Osteoblast (primary cell): ENCODE measurements around the gene SLC45A1. TPM values are rescaled to one million over a fixed set of nuclear protein-coding genes. Genes with fewer than 3 reads are reported as not detected.
A peak's percentile ranks its signal among the peaks of the same experiment; 100 is the strongest.

ENCODE experiments used
- DNase-seq: peaks from one replicate; pipeline ENCODE4 v3.0.0; 2011; ENCODE audit warnings: low spot score, mixed read lengths; ENCODE audit not compliant: insufficient read length; ENCODE audit errors: missing footprints
- H2AFZ ChIP-seq: 2 replicates; pipeline ENCODE4 v1.6.0; 2011; ENCODE audit warnings: mild to moderate bottlenecking, low read length
- H3K27ac ChIP-seq: 2 replicates; pipeline ENCODE4 v1.5.1; 2011; ENCODE audit warnings: mild to moderate bottlenecking, low read depth, low read length, moderate library complexity
- H3K27me3 ChIP-seq: 2 replicates; pipeline ENCODE4 v1.6.0; 2012; ENCODE audit warnings: mild to moderate bottlenecking, control low read depth, inconsistent platforms, low read length, moderate library complexity; ENCODE audit not compliant: insufficient read depth
- H3K36me3 ChIP-seq: 2 replicates; pipeline ENCODE4 v1.5.1; 2011; ENCODE audit warnings: mild to moderate bottlenecking, low read length, control low read depth, moderate library complexity; ENCODE audit not compliant: insufficient read depth
- H3K4me1 ChIP-seq: 2 replicates; pipeline ENCODE4 v1.5.1; 2011; ENCODE audit warnings: mild to moderate bottlenecking, low read length, control low read depth, moderate library complexity; ENCODE audit not compliant: insufficient read depth
- H3K4me2 ChIP-seq: 2 replicates; pipeline ENCODE4 v1.6.0; 2011; ENCODE audit warnings: mild to moderate bottlenecking, low read length; ENCODE audit not compliant: insufficient read depth
- H3K4me3 ChIP-seq: fragments of 200-600 bp; sonication (generic); 3 replicates; pipeline ENCODE4 v1.5.1; 2012; ENCODE audit warnings: mild to moderate bottlenecking, low read length, inconsistent platforms; ENCODE audit not compliant: insufficient read depth
- H3K79me2 ChIP-seq: 2 replicates; pipeline ENCODE4 v1.6.0; 2012; ENCODE audit warnings: mild to moderate bottlenecking, low read length, control low read depth, inconsistent platforms; ENCODE audit not compliant: insufficient read depth
- H3K9me3 ChIP-seq: 2 replicates; pipeline ENCODE4 v1.5.1; 2011; ENCODE audit warnings: low read depth, low read length, control low read depth
- H4K20me1 ChIP-seq: 2 replicates; pipeline ENCODE4 v1.6.0; 2012; ENCODE audit warnings: mild to moderate bottlenecking, low read length, control low read depth; ENCODE audit not compliant: insufficient read depth
- total RNA-seq: library from RNA; depleted of rRNA; stranded (reverse); fragments of >200 nt; gene quantifications from 2 replicates; pipeline ENCODE4 v1.2.3, GENCODE V29; 2012
- TF ChIP-seq, protein P1 (sequence below): IDR thresholded peaks from 2 replicates; pipeline ENCODE4 v1.5.1; 2011; ENCODE audit warnings: mild to moderate bottlenecking, low read depth, low read length, moderate library complexity; ENCODE audit errors: extremely low read depth

The SLC45A1 gene
- total RNA-seq, 1 donor: 1.8 TPM

DNA sequence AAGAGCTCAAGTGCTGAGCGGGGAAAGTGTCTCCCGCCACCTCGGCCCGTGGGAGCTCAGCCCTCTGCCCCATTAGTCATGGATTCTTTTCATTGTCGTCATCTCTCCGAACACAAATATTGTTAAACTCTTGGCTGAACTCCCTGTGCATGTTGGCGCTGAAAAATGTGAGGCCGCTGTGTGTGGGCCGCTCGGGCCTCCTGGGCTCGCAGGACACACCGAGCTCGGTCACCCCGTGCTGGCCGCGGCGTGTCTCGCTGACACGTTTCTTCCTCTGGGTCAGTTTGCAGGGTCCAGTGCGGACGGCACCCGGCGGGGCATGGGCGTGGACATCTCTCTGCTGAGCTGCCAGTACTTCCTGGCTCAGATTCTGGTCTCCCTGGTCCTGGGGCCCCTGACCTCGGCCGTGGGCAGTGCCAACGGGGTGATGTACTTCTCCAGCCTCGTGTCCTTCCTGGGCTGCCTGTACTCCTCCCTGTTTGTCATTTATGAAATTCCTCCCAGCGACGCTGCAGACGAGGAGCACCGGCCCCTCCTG is 25.6 kb downstream of the SLC45A1 start:
- H3K27ac ChIP-seq: peak overlapping the region; percentile 78

DNA sequence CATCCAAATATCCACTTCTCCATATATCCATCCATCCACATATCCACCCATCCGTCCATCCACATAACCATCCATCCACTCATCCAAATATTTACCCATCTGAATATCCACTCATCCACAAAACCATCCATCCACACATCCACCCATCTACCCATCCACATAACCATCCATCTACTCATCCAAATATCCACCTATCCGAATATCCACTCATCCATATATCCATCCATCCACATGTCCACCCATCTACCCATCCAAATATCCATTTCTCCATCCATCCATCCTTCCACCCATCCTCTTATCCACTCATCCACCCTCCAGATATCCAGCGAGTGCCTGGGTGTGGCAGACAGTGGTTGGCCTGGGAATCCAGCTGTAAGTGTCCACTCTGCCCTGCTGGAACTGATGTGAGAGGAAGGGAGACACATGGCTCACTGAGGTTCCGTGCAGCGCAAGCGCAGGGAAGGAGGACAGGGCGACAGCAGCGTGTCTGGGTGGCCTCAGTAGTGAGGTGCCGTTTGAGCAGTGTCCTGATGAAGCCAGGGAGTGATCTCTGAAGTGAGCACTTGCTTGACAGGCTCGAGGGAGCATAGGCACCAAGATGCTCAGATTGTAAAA is 27.1 kb downstream of the SLC45A1 start:
- H3K79me2 ChIP-seq: no peaks in the 10 kb centered on the region
- H3K27me3 ChIP-seq: no peaks in the 10 kb centered on the region
- TF ChIP-seq, protein P1, sequence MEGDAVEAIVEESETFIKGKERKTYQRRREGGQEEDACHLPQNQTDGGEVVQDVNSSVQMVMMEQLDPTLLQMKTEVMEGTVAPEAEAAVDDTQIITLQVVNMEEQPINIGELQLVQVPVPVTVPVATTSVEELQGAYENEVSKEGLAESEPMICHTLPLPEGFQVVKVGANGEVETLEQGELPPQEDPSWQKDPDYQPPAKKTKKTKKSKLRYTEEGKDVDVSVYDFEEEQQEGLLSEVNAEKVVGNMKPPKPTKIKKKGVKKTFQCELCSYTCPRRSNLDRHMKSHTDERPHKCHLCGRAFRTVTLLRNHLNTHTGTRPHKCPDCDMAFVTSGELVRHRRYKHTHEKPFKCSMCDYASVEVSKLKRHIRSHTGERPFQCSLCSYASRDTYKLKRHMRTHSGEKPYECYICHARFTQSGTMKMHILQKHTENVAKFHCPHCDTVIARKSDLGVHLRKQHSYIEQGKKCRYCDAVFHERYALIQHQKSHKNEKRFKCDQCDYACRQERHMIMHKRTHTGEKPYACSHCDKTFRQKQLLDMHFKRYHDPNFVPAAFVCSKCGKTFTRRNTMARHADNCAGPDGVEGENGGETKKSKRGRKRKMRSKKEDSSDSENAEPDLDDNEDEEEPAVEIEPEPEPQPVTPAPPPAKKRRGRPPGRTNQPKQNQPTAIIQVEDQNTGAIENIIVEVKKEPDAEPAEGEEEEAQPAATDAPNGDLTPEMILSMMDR: no peak
- peak; percentile 56 for DNase-seq
- H4K20me1 ChIP-seq: peaks cover 4% of the 10 kb centered on the region
- no peaks in the 10 kb centered on the region for H3K36me3 ChIP-seq
- no peaks in the 10 kb centered on the region for H3K9me3 ChIP-seq
- H3K4me1 ChIP-seq: peaks cover 13% of the 10 kb centered on the region
- H2AFZ ChIP-seq: no peak overlapping the region
- H3K4me3 ChIP-seq: no peak overlapping the region
- no peak overlapping the region for H3K27ac ChIP-seq
- H3K4me2 ChIP-seq: no peak overlapping the region

More for the DNA sequence above, 25.6 kb downstream of the SLC45A1 start:
- Histone ChIP-seq H3K9me3 (no peaks in the 10 kb centered on the region), H3K4me3 (peak overlapping the region; percentile 55), H4K20me1 (no peaks in the 10 kb centered on the region), H2AFZ (peak overlapping the region; percentile 73), H3K4me1 (peaks cover 13% of the 10 kb centered on the region), H3K36me3 (no peaks in the 10 kb centered on the region), H3K4me2 (peak overlapping the region; percentile 78), H3K79me2 (no peaks in the 10 kb centered on the region), H3K27me3 (no peaks in the 10 kb centered on the region)
- peak; percentile 99 for DNase-seq
- TF ChIP-seq, protein P1: no peak

DNA sequence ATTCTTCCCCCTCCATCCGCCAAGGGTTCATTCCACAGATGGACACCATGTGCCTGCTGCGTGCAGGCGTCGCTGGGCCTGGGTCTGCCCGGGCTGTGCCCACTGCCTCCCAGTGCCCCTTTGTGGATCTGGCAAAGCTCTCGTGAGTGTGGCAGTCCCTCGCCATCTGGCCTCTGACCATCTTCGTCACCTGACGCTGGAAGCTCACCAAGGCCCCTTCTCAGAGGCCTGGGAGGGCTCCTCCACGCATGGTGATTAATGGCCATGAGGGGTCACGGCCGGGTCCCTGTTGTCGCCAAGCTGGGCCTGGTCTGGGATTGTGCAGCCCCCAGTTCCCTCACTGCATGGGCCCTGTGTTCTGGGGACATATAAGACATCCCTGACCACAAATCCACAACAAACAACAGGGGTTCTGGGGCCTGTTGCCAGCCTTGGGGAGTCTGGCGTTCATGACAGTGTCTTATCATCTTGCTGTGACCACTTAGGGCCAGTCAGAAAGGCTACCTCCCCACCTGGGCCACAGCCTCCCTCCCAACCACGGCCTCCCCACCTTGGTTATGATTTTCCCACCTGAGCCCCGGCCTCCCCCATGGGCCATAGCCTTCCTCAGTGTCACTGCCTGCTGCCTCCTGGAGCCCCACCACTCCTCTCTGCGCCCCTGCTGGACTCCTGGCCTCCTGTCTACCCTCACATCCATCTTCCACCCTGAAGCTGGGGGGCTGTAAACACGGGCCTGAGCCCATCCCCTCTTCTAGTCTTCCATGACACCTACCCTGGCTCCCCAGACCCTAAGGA is 27.9 kb downstream of the SLC45A1 start:
- Histone ChIP-seq H3K9me3 (no peaks in the 10 kb centered on the region), H3K27me3 (no peaks in the 10 kb centered on the region), H2AFZ (no peak overlapping the region), H3K27ac (no peak overlapping the region), H3K4me2 (no peak overlapping the region), H3K36me3 (no peaks in the 10 kb centered on the region), H3K4me1 (peaks cover 13% of the 10 kb centered on the region), H4K20me1 (peaks cover 7% of the 10 kb centered on the region), H3K79me2 (no peaks in the 10 kb centered on the region), H3K4me3 (no peak overlapping the region)
- TF ChIP-seq, protein P1: no peak
- DNase-seq: peak; percentile 72

DNA sequence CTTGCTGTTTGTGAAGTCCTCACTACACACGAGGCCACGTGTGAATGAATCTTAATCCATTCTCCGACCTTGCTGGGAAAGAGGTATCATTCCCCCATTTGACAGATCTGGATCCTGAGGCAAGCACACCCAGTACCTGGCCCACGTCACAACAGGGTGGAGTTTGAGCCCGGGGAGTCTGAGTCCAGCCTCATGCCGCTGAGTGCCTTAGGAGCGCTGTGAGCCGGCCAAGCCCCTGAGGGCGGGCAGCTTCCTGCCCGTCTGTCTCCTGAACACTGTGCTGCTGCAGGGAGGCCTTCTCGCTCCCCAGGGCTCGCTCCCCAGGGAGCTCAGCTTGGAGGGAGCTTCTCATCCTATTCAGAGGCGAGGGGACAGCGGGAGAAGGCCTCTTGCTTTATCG is 29.7 kb downstream of the SLC45A1 start:
- Histone ChIP-seq H3K36me3 (peaks cover 1% of the 10 kb centered on the region), H3K27ac (no peak overlapping the region), H4K20me1 (peaks cover 8% of the 10 kb centered on the region)

More for the DNA sequence above, 29.7 kb downstream of the SLC45A1 start:
- no peaks in the 10 kb centered on the region for H3K27me3 ChIP-seq
- TF ChIP-seq, protein P1: no peak
- no peak overlapping the region for H3K4me2 ChIP-seq
- peak; percentile 49 for DNase-seq
- no peak overlapping the region for H3K4me3 ChIP-seq
- peaks cover 13% of the 10 kb centered on the region for H3K4me1 ChIP-seq
- no peaks in the 10 kb centered on the region for H3K79me2 ChIP-seq
- H3K9me3 ChIP-seq: no peaks in the 10 kb centered on the region
- no peak overlapping the region for H2AFZ ChIP-seq
